Measurements from ENCODE around the gene DTNB.
"Not testable (repeated sequence)": the region's sequence is repeated elsewhere in the genome, so short reads cannot be mapped to it uniquely, and the experiment has no call there.

DTNB gene

DNA sequence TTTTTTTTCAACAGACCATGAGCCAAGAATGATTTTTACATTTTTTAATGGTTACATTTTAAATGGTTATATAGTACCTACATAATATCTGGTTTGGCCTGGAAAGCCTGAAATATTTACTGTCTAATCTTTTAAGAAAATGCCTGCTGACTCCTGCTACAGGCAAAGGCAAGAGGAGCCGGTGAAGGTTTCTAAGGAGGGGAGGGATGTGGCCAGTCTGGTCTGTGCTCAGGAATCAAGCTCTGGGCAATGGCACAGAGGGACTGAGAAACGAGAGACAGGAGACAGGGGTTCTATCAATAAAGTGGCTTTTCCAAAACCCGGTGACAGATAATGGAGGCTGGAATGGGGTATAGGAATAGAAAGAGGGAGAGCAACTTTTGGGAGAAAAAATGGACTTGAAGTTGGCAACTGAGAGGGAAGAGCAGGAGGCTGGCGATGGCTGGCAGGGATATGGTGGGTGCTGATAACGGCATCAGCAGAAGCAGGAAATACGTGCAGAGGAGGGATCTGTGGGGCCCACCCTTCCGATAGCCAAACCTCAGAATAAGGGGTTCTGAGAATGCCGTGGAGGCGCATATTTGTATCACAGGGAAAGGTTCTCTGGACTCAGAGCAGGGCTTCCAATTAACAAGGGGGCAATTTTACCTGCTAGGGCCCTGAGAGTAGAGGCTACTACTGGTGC is 267.6 kb downstream of the DTNB start:
- TF ChIP-seq, protein P1, sequence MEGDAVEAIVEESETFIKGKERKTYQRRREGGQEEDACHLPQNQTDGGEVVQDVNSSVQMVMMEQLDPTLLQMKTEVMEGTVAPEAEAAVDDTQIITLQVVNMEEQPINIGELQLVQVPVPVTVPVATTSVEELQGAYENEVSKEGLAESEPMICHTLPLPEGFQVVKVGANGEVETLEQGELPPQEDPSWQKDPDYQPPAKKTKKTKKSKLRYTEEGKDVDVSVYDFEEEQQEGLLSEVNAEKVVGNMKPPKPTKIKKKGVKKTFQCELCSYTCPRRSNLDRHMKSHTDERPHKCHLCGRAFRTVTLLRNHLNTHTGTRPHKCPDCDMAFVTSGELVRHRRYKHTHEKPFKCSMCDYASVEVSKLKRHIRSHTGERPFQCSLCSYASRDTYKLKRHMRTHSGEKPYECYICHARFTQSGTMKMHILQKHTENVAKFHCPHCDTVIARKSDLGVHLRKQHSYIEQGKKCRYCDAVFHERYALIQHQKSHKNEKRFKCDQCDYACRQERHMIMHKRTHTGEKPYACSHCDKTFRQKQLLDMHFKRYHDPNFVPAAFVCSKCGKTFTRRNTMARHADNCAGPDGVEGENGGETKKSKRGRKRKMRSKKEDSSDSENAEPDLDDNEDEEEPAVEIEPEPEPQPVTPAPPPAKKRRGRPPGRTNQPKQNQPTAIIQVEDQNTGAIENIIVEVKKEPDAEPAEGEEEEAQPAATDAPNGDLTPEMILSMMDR (conservative IDR thresholded peaks at IDR 0.05; ENCODE audit: low read depth, low read length): no peak
- no peak overlapping the region for H3K4me3 ChIP-seq (ENCODE audit: low read depth, low read length)
- DNase-seq (ENCODE audit: low read depth): no peak

DNA sequence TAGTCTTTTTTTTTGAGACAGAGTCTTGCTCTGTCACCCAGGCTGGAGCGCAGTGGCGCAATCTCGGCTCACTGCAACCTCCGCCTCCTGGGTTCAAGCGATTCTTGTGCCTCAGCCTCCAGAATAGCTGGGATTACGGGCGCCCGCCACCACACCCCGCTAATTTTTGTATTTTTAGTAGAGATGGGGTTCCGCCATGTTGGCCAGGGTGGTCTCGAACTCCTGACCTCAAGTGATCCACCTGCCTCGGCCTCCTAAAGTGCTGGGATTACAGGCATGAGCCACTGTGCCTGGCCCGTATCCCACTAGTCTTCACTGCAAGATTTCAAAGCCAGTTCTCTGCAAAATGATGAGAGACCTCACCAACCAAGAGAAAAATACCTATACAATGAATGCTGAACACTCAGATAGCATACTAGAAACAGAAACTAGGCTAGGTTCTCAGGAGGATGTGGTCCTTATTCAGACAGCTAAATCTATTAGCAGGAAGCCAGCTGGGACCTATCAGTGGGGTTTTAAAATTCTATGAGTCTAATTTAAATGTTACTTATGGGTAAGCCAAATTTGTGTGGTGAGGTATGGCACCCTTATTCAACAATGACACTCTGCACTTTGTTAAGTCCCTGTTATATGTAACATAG is 270.1 kb downstream of the DTNB start:
- DNase-seq (ENCODE audit: low read depth); H3K4me3 ChIP-seq (ENCODE audit: low read depth, low read length): not testable (repeated sequence)

DNA sequence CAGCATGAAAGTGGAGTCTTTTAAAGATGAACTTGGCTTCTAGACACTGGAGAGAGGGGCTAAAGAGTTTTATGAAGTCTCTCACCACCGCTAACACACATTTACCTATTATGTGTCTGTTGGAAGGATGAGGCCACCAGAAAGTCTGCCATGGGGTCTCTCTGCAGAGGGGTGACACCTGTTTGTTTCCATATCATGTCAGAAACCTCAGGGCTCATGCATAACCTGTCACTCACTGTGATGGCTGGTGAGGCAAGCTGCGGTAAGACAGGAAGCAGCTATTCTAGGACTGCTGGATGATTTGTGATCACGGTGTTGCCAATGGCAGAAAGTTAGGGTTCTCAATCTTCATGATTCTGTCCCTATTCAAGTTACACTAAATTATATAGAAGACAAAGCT is 270.9 kb downstream of the DTNB start:
- DNase-seq (ENCODE audit: low read depth): no peak
- H3K4me3 ChIP-seq (ENCODE audit: low read depth, low read length): no peak overlapping the region
- TF ChIP-seq, protein P1 (conservative IDR thresholded peaks at IDR 0.05; ENCODE audit: low read depth, low read length): no peak

DNA sequence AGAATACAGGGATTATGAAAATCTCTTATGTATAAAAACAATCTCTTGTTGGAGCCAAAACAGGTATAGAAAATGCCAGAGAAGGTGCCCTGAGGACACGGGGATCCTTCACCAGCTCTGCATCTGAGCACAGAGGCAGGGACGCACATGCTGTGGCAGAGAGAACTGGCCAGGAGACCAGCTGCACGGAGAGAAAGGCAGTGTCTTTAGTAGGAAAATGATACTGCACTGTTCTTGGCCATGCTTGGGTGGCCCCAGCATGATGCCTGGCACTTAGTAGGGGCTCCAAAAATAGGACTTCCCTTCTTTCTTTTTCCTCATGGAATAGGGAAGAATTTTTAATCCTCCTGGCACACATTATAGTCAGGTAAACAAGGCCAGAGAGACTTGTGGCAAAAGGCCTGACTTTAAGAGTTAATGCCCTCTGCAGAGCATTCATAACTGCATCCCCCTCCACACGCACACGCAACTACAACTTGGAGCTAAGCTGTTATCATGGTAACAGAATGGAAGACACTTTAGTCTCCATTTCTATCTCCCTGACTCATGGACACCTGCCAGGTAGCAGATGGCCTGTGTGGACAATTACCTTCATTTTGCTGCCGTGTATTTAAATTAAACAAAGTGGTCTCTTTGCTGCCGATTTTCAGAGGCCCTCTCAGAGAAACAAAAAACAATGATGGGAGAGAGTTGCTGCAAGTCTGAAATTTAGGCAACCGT is 271.9 kb downstream of the DTNB start:
- no peak for DNase-seq (ENCODE audit: low read depth)
- no peak overlapping the region for H3K4me3 ChIP-seq (ENCODE audit: low read depth, low read length)
- TF ChIP-seq, protein P1 (conservative IDR thresholded peaks at IDR 0.05; ENCODE audit: low read depth, low read length): no peak

DNA sequence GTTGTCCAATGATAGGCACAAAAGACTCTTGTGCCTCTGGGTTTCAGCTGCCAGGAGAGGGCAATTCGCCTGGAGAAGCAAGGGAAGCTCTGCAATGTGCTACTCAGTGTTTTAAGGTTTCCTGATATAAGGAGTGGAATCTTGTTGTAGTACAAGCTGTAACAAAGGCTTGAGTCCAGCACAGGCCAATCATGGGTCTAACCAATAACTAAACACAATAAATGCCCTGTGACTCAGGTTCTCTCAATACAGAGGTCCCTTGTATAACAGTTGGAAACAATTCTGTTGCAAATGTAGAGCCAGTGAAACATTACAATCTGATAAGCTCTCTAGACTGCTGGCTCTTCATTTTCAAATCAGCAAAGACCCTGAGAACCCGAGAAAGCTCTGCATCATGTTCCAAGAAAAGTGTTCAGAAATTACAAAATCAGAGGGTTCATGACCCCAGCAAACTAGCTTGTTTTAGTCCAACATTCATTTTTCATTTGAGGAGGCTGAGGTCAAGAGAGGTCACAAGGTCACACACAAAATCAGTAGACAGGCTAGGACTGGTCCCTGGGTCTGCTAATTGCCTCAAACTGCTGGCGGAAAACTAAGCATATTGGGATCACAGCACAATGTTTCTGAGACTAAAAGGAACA is 272.7 kb downstream of the DTNB start:
- TF ChIP-seq, protein P1 (conservative IDR thresholded peaks at IDR 0.05; ENCODE audit: low read depth, low read length): no peak
- no peak overlapping the region for H3K4me3 ChIP-seq (ENCODE audit: low read depth, low read length)
- no peak for DNase-seq (ENCODE audit: low read depth)

DNA sequence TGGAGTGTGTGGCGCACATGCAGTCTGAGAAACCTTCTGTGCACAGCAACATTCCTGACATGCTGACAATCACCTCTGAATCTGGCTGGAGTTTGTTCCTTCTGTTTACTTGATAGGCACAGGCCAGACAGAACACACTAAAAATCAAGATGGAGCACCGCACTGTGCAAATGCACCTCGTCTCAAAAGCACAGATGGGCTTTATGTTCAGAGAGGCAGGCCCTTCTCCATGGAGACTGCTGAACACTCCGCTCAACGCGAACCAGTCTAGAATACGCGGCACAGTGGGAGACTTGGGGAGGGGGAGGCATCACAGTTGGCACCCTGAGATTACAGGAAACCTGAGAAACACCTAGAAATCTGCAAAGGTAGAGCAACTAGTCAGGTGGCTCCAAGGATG is 273.2 kb downstream of the DTNB start:
- DNase-seq (ENCODE audit: low read depth): no peak
- H3K4me3 ChIP-seq (ENCODE audit: low read depth, low read length): no peak overlapping the region
- TF ChIP-seq, protein P1 (conservative IDR thresholded peaks at IDR 0.05; ENCODE audit: low read depth, low read length): no peak

DNA sequence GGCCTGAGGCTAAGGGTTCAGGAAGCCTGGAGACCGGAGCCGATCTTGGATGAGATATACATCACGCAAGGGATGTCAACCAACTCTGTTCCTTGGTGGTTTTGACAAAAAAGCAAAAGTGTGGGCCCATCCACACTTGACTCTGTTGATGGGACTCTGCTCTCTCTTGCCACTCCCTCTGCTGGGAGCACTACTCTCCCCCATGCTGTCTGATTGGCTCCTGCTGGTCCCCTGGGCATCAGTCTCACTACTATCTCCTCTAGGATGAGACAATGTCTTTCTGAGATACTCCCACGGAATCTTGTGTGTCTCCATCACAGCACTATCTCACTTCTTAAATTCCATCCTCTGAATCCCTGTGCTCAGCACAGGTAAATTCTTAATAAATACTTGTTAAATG is 274.8 kb downstream of the DTNB start:
- TF ChIP-seq, protein P1 (conservative IDR thresholded peaks at IDR 0.05; ENCODE audit: low read depth, low read length): no peak
- no peak overlapping the region for H3K4me3 ChIP-seq (ENCODE audit: low read depth, low read length)
- DNase-seq (ENCODE audit: low read depth): no peak

All from choroid plexus epithelial cell (primary cell).